Glutamatergic neuron (in vitro differentiated cells): Measurements from ENCODE around the gene PSAP. TPM values are rescaled to one million over a fixed set of nuclear protein-coding genes. Genes with fewer than 3 reads are reported as not detected.

ENCODE experiments used
- DNase-seq: peaks from one replicate; pipeline ENCODE4 v3.0.0; 2022
- H3K27ac Mint-ChIP-seq: one replicate; pipeline ENCODE4 v1.8.0; 2020; ENCODE audit warnings: mild to moderate bottlenecking, mixed read lengths, inconsistent platforms; ENCODE audit not compliant: unreplicated experiment
- H3K27me3 Mint-ChIP-seq: one replicate; pipeline ENCODE4 v1.8.0; 2020; ENCODE audit warnings: mild to moderate bottlenecking, moderate library complexity, mixed read lengths, inconsistent platforms; ENCODE audit not compliant: unreplicated experiment
- H3K36me3 Mint-ChIP-seq: one replicate; pipeline ENCODE4 v1.8.0; 2020; ENCODE audit warnings: mild to moderate bottlenecking, mixed read lengths, inconsistent platforms; ENCODE audit not compliant: unreplicated experiment
- H3K4me1 Mint-ChIP-seq: one replicate; pipeline ENCODE4 v1.8.0; 2020; ENCODE audit warnings: mild to moderate bottlenecking, low read depth, mixed read lengths, inconsistent platforms; ENCODE audit not compliant: unreplicated experiment
- H3K4me3 Mint-ChIP-seq: one replicate; pipeline ENCODE4 v1.8.0; 2020; ENCODE audit warnings: mild to moderate bottlenecking, mixed read lengths, inconsistent platforms; ENCODE audit not compliant: unreplicated experiment
- H3K9me3 Mint-ChIP-seq: one replicate; pipeline ENCODE4 v1.8.0; 2020; ENCODE audit warnings: mild to moderate bottlenecking, moderate library complexity, mixed read lengths, inconsistent platforms; ENCODE audit not compliant: unreplicated experiment
- total RNA-seq: library from RNA; stranded (reverse); fragmentation: NEBNext Ultra II Directional; extraction: Animal tissue kit (Norgen Biotek cat#: 25700); gene quantifications from one replicate; pipeline ENCODE4 v1.2.1, GENCODE V29; 2021; ENCODE audit not compliant: unreplicated experiment
- TF ChIP-seq, protein P1 (sequence below): fragments of 200-600 bp; sonication (generic); IDR thresholded peaks from one replicate; pipeline ENCODE4 v1.5.0; 2021; ENCODE audit not compliant: partially characterized antibody, unreplicated experiment

The PSAP gene
- total RNA-seq, 1 donor from 2014 or later = 737 TPM

DNA sequence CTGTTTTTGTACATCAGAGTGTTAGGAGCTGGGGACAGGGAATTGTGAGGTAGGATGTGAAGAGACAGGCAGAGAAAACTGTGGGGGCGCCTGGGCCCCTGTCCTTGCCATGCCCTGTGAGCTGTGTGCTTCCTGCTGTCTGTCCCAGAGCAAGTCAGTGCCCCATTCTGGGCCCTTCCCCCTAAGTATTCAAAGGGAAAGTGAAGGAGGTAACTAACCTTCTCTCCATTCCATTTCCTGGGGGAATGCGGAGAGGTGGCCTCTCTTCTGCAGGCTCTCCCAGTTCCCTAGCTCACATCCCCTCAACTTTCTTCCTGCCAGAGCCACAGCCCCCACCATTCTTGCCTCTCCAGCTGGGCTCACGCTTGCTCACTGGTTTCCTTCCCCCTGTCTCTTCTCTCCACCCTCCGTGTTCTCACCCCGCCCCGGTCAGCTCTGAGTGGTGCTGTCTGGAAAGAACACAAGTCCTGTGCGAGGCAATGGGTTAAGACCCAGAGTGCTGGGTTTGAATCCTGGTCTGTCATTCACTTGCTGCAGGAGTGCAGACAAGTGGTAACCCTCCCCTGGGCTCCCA is 68.0 kb downstream of the PSAP start:
- TF ChIP-seq, protein P1, sequence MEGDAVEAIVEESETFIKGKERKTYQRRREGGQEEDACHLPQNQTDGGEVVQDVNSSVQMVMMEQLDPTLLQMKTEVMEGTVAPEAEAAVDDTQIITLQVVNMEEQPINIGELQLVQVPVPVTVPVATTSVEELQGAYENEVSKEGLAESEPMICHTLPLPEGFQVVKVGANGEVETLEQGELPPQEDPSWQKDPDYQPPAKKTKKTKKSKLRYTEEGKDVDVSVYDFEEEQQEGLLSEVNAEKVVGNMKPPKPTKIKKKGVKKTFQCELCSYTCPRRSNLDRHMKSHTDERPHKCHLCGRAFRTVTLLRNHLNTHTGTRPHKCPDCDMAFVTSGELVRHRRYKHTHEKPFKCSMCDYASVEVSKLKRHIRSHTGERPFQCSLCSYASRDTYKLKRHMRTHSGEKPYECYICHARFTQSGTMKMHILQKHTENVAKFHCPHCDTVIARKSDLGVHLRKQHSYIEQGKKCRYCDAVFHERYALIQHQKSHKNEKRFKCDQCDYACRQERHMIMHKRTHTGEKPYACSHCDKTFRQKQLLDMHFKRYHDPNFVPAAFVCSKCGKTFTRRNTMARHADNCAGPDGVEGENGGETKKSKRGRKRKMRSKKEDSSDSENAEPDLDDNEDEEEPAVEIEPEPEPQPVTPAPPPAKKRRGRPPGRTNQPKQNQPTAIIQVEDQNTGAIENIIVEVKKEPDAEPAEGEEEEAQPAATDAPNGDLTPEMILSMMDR = no peak
- Mint-ChIP-seq H3K9me3 (peaks cover 2% of the 10 kb centered on the region), H3K27ac (no peak overlapping the region), H3K4me3 (no peak overlapping the region), H3K36me3 (no peaks in the 10 kb centered on the region), H3K27me3 (peaks cover 5% of the 10 kb centered on the region), H3K4me1 (no peaks in the 10 kb centered on the region)
- no peak for DNase-seq

GRCh38 chr10:71782221-71782916 is 68.7 kb downstream of the PSAP start:
- Mint-ChIP-seq H3K36me3 (no peaks in the 10 kb centered on the region), H3K27me3 (peaks cover 7% of the 10 kb centered on the region), H3K9me3 (peaks cover 2% of the 10 kb centered on the region), H3K27ac (no peak overlapping the region), H3K4me1 (no peaks in the 10 kb centered on the region), H3K4me3 (no peak overlapping the region)
- TF ChIP-seq, protein P1 = no peak
- no peak for DNase-seq

DNA sequence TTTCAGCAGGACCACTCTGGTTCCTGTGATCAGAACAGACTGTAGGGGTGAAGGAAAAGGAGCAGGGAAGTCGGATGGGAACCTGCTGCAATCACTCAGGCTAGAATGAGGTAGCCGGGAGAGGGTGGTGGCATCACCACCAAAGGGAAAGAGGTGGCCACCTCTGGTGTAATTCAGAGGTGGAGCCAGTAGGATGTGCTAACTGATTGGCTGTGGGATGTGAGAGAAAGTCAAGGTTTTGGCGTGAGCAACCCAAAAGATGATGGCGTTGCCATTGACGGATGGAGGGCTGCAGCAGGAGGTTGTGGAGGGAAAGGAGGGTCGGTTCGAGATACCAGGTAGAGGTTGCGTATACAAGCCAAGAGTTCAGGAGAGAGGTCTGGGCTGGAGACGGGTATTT is 70.3 kb downstream of the PSAP start:
- TF ChIP-seq, protein P1 = no peak
- Mint-ChIP-seq H3K27ac (no peak overlapping the region), H3K27me3 (peaks cover 4% of the 10 kb centered on the region), H3K36me3 (no peaks in the 10 kb centered on the region), H3K4me1 (peaks cover 7% of the 10 kb centered on the region), H3K4me3 (no peak overlapping the region), H3K9me3 (peaks cover 5% of the 10 kb centered on the region)
- DNase-seq = no peak

- no peak overlapping the region for H3K4me3 Mint-ChIP-seq
- H3K36me3 Mint-ChIP-seq = no peaks in the 10 kb centered on the region
- no peak overlapping the region for H3K27ac Mint-ChIP-seq
- DNase-seq = no peak
- peaks cover 8% of the 10 kb centered on the region for H3K4me1 Mint-ChIP-seq
- peaks cover 5% of the 10 kb centered on the region for H3K9me3 Mint-ChIP-seq
- TF ChIP-seq, protein P1 = no peak
- peaks cover 4% of the 10 kb centered on the region for H3K27me3 Mint-ChIP-seq
Measured at GRCh38 chr10:71780156-71780555, 70.9 kb downstream of the PSAP start.

- Mint-ChIP-seq H3K4me3 (no peak overlapping the region), H3K4me1 (peaks cover 8% of the 10 kb centered on the region), H3K9me3 (peaks cover 5% of the 10 kb centered on the region), H3K27ac (no peak overlapping the region), H3K36me3 (no peaks in the 10 kb centered on the region), H3K27me3 (peaks cover 5% of the 10 kb centered on the region)
- DNase-seq = no peak
- TF ChIP-seq, protein P1 = no peak
Measured at GRCh38 chr10:71779641-71780040, 71.4 kb downstream of the PSAP start.
